ENCODE measurements around the gene CCDC13. TPM values are rescaled to one million over a fixed set of nuclear protein-coding genes. Genes with fewer than 3 reads are reported as not detected.

CCDC13 gene
- total RNA-seq, 4 donors from 2014 or later = 0.06 TPM; not detected in 3

DNA sequence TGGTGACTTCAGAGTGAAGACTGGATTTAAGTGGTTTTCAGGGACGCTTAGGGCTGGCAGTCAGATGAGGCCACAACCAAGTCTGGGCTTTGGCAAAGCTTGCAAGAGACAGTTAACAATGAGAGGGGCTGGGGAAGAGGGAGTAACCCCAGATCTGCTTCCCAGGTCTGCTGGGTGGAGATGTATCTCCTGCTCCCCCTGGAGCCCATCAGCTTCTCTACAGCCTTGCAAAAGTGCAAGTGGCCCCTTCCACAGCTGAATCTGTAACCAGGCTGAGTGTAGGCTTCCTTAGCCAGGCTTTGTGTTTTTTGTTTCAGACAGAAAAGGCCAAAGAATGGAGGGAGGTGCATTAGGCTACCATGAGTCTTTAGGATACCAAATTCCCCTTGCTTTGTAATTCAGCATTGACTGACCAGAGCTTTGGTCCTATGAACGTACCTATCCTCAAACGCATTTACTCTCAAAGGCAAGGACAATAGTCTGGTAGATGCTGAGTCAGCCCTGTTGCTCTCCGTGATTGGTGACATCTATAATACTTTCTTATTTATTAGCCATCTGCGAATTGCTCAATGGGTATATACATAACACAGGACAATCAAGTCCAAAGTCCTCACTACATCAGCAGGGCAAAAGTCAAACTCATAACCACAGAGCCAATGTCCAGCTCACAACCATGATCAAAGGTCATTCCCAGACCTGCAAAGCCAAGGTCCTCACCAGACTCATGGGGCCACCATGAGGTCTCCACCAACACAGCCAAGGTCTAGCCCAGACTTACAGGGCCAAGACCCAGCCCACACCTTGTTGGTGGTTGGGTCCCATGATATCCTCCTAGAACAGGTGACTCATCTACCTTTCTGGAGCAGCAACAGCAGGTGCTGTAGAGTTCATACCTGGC, 17.1 kb downstream of the CCDC13 start:
- TF ChIP-seq CTCF (IDR thresholded peaks at IDR 0.05) (peak in 1 of 3 donors; percentile 53), POLR2A (IDR thresholded peaks at IDR 0.05) (no peak)
- peak in 1 of 2 donors; percentile 68 for DNase-seq (ENCODE audit: low spot score in 2 of 2)
- WGBS, 2 donors = 73 to 82% methylated on average over 5 of the region's 5 CpGs
- no peak overlapping the region for H3K4me3 ChIP-seq (ENCODE audit: low read depth, poor library complexity, severe bottlenecking)
- intact Hi-C loops (cut with DNase I; ENCODE audit: low total_unique reads) = no loop called here

GRCh38 chr3:42753757-42754156, 19.3 kb downstream of the CCDC13 start:
- no peak overlapping the region for H3K4me3 ChIP-seq (ENCODE audit: low read depth, poor library complexity, severe bottlenecking)
- peak in 1 of 2 donors; percentile 61 for DNase-seq (ENCODE audit: low spot score in 2 of 2)
- intact Hi-C loops (cut with DNase I; ENCODE audit: low total_unique reads) = no loop called here
- 84 to 85% methylated on average over 3 of the region's 3 CpGs for WGBS, 2 donors
- no peak for TF ChIP-seq POLR2A (IDR thresholded peaks at IDR 0.05)
- TF ChIP-seq CTCF (IDR thresholded peaks at IDR 0.05) = no peak

DNA sequence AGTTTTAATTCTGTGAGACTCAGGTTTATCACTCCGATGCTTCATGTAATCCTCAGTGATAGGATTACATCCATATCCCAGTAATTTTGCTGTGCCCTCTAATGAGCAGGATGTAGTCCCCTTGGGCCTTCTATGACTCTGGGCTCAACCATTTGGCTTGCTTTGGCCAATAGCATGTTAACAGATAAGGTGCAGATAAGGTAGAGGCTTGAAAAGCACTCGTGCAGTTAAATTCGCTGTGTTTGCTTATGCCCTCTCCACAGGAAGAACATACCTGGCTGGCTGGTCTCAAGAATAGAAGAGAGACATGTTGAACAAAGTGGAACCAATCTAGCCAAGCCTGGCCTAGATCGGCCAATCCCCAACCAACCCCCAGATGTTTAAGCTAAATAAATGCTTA, 20.1 kb downstream of the CCDC13 start:
- no peak overlapping the region for H3K4me3 ChIP-seq (ENCODE audit: low read depth, poor library complexity, severe bottlenecking)
- no peak for DNase-seq (ENCODE audit: low spot score in 2 of 2)
- intact Hi-C loops (cut with DNase I; ENCODE audit: low total_unique reads) = no loop called here
- 94 to 99% methylated on average over 4 of the region's 4 CpGs for WGBS, 2 donors
- TF ChIP-seq POLR2A (IDR thresholded peaks at IDR 0.05) (no peak), CTCF (IDR thresholded peaks at IDR 0.05) (no peak)

DNA sequence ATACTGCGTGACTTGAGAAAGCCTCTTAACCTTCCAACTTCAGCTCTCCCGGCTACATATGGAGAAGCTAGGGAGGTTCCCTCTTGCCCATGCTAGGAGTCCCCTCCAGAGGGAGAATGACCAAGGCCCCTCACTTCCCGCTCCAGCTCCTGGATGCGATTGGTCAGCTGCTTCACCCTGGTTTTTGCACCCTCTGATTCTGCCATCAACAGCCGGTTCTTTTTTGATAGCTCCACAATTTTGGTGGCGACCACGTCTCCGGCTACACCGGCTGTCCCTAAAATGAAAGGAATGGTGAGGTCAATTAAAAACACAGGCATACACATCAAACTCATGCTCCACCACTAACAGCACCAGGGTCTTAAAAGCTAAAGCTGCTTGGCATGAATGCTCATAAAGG, 20.6 kb downstream of the CCDC13 start:
- intact Hi-C loops (cut with DNase I; ENCODE audit: low total_unique reads) = no loop called here
- TF ChIP-seq POLR2A (IDR thresholded peaks at IDR 0.05) = no peak
- no peak for TF ChIP-seq CTCF (IDR thresholded peaks at IDR 0.05)
- DNase-seq (ENCODE audit: low spot score in 2 of 2) = peak in 1 of 2 donors; percentile 45
- 95 to 98% methylated on average over 9 of the region's 9 CpGs for WGBS, 2 donors
- H3K4me3 ChIP-seq (ENCODE audit: low read depth, poor library complexity, severe bottlenecking) = no peak overlapping the region

GRCh38 chr3:42751609-42752008, 21.4 kb downstream of the CCDC13 start:
- intact Hi-C loops (cut with DNase I; ENCODE audit: low total_unique reads) = no loop called here
- TF ChIP-seq POLR2A (IDR thresholded peaks at IDR 0.05) (no peak), CTCF (IDR thresholded peaks at IDR 0.05) (no peak)
- DNase-seq (ENCODE audit: low spot score in 2 of 2) = peak in 1 of 2 donors; percentile 80
- WGBS, 2 donors = 39 to 66% methylated on average over 9 of the region's 9 CpGs
- H3K4me3 ChIP-seq (ENCODE audit: low read depth, poor library complexity, severe bottlenecking) = no peak overlapping the region

All from lower leg skin (tissue), 4 donors.